NOMO-1 (cell line): Measurements from ENCODE around the gene SLC16A8.

Experiments
- DNase-seq, 2 experiments: peaks; one replicate each; lab custom pipeline; 2025; ENCODE audit not compliant: unreplicated experiment in 2 of 2; lab: John Stamatoyannopoulos, UW

The SLC16A8 gene

GRCh38 chr22:38112381-38112780 lies 28.4 kb upstream of the SLC16A8 start:
- no peak for DNase-seq

GRCh38 chr22:38111925-38112355 lies 28.0 kb upstream of the SLC16A8 start:
- no peak for DNase-seq

GRCh38 chr22:38110863-38111852 lies 27.2 kb upstream of the SLC16A8 start:
- DNase-seq: no peak

- no peak for DNase-seq
Measured at GRCh38 chr22:38110008-38110862, 26.3 kb upstream of the SLC16A8 start, which contains the start of gene BAIAP2L2. BAIAP2L2 (minus strand) TSS chr22:38110684; CDS start chr22:38110525, 159 bp downstream.

- DNase-seq: no peak
Measured at GRCh38 chr22:38109371-38110001, 25.5 kb upstream of the SLC16A8 start.

GRCh38 chr22:38108561-38109319 lies 24.8 kb upstream of the SLC16A8 start:
- DNase-seq: no peak

GRCh38 chr22:38107692-38108515 lies 23.9 kb upstream of the SLC16A8 start:
- DNase-seq: no peak

GRCh38 chr22:38106814-38107578 lies 23.0 kb upstream of the SLC16A8 start:
- DNase-seq: no peak

GRCh38 chr22:38104084-38104483 lies 20.1 kb upstream of the SLC16A8 start:
- DNase-seq: peak in 1 of 2 experiments; percentile 16

- no peak for DNase-seq
Measured at GRCh38 chr22:38103641-38104040, 19.7 kb upstream of the SLC16A8 start.

GRCh38 chr22:38098410-38099249 lies 14.6 kb upstream of the SLC16A8 start:
- no peak for DNase-seq

- DNase-seq: no peak
Measured at GRCh38 chr22:38097557-38098409, 13.8 kb upstream of the SLC16A8 start.

- no peak for DNase-seq
Measured at GRCh38 chr22:38097058-38097457, 13.1 kb upstream of the SLC16A8 start.

GRCh38 chr22:38089474-38089851 lies 5.5 kb upstream of the SLC16A8 start:
- DNase-seq: no peak

- DNase-seq: no peak
Measured at GRCh38 chr22:38088629-38089473, 4.9 kb upstream of the SLC16A8 start.

- no peak for DNase-seq
Measured at GRCh38 chr22:38087855-38088254, 3.9 kb upstream of the SLC16A8 start.
